ENCODE results near the gene RNF19B.
A peak's percentile ranks its signal among the peaks of the same experiment; 100 is the strongest.
"Not testable (repeated sequence)": the region's sequence is repeated elsewhere in the genome, so short reads cannot be mapped to it uniquely, and the experiment has no call there.

Gene RNF19B, protein sequence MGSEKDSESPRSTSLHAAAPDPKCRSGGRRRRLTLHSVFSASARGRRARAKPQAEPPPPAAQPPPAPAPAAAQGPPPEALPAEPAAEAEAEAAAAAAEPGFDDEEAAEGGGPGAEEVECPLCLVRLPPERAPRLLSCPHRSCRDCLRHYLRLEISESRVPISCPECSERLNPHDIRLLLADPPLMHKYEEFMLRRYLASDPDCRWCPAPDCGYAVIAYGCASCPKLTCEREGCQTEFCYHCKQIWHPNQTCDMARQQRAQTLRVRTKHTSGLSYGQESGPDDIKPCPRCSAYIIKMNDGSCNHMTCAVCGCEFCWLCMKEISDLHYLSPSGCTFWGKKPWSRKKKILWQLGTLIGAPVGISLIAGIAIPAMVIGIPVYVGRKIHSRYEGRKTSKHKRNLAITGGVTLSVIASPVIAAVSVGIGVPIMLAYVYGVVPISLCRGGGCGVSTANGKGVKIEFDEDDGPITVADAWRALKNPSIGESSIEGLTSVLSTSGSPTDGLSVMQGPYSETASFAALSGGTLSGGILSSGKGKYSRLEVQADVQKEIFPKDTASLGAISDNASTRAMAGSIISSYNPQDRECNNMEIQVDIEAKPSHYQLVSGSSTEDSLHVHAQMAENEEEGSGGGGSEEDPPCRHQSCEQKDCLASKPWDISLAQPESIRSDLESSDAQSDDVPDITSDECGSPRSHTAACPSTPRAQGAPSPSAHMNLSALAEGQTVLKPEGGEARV

DNA sequence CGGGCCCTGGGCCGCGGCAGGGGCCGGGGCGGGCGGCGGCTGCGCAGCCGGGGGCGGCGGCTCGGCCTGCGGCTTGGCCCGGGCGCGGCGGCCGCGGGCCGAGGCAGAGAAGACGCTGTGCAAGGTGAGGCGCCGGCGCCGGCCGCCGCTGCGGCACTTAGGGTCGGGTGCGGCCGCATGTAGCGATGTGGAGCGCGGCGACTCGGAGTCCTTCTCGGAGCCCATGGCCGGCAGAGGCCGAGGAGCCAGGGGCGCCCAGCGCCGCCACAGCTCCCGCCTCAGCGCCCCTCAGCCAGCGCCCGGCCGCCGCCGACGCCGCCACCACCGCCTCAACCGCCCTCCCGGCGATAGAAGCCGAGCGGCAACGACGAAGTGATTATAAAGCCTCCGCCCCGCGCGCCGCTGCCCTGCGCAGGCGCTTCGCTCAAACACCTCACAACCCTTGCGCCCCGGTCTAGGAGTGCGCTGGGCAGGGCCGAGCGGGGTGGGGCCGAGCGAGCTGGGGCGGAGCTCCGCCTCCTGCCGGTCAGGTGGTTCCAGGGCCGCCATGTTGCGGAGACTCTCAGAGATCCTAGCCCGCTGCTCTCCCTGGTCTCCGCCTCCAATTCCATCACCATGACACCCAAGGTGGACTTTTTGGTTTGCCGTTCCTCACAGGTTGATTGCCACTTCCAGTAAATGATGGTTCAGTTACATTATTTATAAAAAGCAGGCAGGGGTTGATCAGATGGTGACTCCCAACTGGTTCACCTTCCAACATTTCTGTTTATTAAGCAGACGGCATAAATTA, at the start of gene RNF19B:
TSS of gene RNF19B (minus strand) at position 349 of the 790 bp plus-strand sequence. CDS start at position 225, 124 bp downstream.
- DNase-seq = peak; percentile 98

DNA sequence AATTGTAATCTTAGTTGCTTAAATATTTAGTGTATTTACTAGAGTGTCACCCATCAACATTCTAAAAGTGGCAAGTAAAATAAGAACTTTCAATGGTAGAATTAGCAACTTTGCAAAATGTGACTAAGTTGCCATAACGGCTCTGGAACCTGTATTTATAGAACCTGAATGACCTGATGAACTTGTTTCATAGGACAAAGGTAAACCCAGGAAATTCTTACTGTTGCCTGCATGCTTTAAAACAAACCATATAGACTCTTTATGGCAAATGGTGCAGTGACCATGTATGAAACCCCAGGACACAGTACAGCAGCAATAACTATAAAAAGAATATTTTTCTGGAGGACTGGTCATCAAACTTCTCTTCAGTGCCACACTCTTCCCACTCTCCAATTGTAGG, 49.2 kb upstream of the RNF19B start:
- DNase-seq = no peak

DNA sequence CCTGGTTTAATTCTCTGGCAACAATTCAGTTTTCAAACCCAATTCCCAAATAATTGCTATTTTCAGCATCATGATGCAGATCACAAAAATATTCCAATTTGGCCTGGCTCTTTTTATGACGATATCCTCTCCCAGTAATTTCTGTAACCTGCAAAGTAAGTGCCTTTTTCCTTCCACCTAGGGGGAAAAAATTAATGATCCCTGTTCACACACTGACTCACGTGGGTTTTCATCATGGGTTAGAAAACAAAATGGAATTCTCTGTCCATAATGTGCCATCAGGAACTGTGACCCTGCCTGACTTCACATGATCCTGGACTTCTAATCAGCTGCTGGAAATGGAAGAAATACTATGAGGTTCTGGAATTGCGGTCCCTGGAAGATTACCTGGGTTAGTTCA, 47.6 kb upstream of the RNF19B start:
- no peak for DNase-seq

DNA sequence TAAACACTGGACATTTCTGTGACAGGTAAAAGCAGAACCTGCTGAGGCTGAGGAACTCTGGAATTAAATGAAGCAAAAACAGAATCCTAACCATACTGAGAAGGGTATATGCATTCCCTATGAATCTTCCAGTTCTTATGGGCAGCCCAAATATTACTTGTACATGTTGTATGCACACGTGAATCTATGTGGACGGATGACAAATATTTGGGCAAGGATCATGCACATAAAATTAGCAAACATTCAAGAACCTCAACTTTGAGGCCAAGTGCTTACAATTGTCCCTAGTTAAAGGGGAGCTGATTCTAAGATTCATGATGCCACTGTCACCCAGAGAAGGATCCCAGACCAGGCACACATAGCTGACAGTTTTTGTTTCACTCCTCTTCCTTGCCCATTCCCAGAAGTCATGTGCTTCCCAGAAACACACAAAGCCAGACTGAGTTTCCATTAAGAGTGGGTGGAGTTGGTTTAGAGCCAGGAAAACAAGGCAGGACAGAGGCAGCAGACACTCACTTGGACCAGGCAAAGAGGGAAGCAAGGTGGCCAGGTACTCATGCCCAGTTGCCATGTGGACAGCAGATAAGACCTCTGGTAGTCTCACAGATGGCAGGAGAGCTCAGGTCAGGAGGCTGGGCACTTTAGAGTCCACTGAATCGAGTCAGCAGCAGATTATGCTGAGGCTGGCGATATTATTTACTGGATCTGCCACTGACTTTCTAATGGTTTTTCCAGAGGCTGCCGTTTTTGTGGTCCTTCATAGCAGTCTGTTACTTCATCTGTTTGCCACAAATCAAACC, 46.5 kb upstream of the RNF19B start:
- DNase-seq = no peak

DNA sequence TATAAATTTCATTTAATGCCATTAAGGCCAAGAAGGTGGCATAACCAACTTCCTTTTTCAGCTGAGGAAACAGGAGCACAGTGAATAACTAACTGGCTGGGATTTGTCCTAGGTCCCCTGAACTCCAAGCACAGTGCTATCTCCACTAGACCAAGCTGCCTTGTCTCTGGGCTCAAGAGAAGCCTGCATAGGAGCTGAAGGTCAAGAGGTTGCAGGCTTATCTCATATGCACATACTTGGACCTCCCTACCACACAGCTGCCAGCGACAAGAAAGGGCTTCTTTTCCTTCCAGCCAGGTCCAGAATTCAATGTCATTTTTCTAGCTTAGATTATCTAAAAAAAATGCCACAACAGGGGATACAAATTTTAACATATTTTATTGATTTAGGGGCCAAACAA, 45.0 kb upstream of the RNF19B start:
- DNase-seq = peak; percentile 87

DNA sequence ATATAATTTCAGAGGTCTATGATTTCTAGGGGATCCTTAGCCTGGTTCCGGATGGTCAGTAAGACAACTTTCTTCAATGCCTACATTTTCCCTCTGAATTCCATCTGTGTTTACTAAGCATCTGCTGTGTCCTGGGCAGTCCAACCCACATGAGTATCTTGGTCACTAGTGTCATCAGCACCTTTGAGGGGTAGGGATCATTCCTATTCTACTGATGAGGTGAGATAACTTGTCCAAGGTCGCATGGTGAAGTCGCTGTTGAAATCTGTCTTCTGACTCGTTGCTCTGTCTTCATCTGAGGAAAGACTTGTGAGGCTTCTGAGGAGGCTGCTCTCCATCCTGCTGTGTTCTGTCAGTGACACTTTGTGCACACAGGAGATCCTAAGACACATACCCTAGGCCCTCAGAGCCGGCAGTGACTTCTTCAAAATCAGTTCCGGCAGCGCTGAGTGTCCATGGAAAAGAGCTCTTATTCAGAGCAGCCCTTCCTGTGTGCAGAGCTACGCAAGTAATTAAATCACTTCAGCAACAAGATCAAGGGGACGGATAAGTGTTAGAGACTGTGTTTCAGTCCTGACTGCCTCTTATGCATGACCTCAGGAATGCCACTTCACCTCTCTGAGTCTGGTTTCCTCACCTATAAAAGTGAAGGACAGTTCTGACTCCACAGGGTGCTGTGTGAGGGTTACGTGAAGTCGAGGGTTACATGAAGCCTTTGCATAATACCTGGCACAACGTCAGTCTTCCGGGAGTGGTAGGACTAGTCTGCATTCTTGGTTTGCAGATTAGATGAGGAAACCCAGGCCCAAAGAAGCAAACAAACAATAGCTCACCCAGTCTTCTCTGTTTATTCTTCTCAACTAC, 43.7 kb upstream of the RNF19B start:
- DNase-seq = no peak

DNA sequence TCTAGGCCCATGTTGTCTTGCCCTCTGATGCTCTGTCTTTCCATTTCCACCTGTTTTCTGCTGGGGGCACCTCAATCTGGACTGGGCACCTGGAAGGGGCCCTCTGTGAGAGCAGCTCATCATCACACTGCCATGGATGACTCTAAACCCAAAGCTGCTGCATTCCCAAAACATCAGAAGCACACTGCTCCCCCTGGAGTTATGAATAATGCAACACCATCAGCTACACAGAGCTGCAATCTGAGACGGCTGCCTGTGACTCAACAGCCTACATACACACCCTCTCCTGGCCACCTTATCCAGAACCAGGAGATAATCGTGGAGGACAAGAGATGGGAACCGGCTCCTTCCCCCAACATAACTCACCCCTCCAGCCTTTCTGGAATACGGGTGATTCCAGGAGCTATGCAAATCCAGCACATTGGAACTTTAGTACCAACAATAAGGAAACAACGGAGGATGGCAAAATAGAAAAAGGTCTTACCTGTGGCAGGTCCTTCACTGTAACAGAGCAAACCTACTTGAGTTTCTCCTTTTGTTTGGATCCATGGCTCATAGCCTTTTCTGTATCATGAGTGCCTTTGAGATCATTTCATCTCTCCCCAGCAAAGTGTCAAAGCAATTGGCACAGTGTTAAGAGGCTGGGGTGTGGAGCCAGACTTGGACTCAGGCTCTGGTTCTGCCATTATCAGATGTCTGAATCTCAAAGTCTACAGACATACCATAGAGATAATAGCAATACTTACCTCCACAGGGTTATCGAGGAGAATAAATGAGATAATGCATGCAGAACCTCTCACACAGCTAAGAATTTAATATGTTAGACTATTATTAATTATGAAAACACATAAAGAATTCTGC, 42.8 kb upstream of the RNF19B start:
- DNase-seq = peak; percentile 58

DNA sequence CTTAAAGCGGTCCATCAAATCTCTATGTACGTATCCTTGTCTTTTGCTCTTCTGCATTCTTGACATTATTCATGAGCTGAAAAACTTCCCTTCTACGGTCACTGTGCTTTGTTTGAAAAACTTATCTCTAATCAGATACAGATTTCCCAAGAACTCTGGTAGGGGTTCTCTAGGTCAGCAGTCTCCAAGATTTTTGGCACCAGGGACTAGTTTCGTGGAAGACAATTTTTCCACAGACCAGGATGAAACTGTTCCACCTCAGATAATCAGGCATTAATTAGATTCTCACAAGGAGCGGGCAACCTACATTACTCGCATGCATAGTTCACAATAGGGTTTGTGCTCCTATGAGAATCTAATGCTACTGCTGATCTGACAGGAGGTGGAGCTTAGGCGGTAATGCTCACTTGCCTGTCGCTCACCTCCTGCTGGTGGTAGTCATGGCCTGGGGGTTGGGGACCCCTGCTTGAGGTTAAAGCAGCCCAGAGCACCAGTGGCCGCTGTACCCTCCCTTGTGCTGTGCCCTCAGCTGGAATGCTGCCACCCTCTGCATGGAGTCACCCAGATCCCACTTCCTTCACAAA, 41.3 kb upstream of the RNF19B start:
- DNase-seq = no peak

DNA sequence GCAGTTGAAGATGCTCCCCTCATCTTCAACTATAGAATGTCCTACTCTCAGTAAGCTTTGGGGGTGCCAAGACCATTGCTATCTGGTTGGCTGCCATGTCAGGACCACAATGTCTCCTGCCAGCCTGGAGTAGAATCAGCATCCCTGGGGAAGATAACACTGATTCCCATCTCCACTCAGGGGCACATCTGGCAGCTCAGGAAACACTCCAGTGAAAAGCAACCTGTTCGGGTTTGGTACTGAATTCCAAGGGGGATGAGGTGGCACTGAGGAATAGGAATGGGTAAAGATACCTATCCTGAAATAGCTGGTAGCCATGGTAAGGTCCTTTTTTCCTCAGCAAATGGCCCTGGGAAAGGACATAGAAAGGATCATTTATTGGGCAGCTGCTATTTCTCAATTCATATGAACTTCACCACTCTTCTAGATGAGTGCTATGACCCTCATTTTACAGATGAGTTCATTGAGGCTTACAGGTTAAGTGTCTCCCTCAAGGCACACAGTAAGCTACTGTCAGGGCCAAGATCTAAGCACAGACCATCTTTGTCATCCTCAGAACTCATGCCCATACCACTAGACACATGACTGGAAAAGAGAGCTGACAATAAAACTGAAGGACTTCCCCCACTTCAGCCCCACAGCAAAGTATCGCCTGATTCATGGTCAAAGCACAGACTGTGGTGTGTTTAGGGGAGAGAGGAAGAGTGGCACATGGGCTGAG, 40.7 kb upstream of the RNF19B start:
- DNase-seq = no peak

DNA sequence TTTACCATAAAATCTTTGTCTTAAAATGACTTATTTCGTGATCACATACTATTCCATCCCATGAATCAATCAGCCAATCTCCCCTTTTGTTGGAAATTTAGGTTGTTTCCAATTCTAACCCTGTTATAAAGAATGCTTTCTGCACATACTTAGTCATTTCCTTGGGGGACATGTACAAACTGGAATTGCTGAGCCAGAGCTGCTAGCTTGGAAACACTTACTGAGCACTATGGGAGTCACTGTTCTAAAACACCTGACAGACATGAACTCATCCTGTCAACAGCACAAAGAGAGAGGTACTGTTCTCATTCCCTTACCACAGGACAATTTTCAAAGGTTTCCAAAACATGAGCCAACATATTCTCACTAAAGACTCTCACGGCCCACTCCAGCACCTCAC, 40.0 kb upstream of the RNF19B start:
- no peak for DNase-seq

DNA sequence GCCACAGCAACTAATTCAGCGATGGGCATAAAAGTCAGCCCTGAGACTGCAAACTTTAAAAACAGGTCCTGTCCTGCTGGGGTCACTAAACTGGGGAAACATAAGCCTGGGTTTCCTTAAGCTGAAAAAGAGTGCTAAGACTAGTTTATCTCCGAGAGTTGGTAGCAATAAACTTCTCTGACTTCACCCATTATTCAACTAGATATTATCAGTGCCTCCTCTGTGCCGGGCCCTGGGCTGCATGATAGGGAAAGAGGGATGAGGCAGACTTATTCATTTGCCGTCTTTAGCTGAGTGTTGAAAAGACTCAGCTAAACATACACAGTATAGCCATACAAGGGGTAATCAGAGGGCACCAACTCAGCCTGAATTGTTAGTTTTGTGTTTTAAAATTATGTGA, 39.0 kb upstream of the RNF19B start:
- DNase-seq = no peak

DNA sequence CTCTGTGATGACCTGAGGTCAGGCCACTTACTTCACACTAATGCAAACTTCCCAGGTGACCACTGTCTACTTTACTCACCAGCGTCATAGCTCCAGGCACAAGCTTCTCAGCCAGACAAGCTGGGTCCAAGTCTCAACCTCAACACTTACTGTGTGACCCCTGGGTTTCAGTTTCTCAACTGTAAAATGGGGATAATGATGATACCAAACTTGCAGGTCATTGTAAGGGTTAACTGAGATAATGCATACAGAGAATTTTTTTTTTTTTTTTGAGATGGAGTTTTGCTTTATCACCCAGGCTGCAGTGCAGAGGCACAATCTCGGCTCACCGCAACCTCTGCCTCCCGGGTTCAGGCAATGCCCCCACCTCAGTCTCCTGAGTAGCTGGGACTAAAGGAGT, 37.4 kb upstream of the RNF19B start:
- no peak for DNase-seq

DNA sequence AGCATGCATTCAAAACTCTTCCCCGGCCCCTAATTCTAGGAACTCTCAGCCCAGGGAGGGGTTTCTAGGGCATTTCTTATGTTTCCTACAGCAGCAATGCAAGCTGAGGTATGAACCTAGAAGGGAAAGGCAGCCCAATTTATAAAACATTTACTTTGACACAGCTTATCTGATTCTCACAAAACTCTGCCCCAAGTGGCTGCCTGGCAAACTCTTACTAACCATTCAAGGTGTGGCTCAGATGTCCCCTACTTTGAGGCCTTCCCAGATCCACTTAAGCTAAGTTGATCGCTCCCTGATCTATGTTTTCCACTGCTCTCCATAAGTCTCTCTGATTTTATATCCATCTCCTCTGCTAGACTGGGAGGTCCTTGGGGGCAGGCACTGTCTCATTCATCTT, 36.7 kb upstream of the RNF19B start:
- DNase-seq = peak; percentile 49

DNA sequence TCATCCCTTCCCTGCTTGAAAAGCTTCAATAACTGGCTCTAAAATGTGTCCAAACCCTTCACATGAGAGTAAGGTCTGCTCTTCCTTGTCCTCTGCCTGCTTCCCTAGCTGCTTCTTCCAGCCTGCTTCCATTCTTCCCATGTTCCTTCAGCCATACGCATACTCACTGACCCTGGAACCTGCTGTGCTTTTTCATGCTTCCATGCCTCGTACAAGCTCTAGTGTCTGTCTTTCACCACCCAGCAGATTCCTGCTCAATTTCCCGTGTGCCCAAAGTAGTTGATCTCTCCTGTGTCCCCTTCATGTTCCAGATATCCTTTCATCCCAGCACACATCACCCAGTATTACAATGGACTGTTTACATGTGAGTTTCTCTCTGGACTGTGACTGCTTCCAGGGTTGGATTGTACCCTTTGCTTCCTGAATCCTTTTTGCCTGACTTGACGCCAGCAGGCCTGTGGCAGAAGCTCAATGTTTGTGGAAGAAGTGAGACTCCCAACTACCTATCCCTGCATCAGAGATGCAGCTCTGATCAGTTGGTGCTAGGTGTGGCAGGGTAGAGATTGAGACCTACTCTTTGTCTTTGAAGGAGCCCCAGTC, 35.9 kb upstream of the RNF19B start:
- no peak for DNase-seq

DNA sequence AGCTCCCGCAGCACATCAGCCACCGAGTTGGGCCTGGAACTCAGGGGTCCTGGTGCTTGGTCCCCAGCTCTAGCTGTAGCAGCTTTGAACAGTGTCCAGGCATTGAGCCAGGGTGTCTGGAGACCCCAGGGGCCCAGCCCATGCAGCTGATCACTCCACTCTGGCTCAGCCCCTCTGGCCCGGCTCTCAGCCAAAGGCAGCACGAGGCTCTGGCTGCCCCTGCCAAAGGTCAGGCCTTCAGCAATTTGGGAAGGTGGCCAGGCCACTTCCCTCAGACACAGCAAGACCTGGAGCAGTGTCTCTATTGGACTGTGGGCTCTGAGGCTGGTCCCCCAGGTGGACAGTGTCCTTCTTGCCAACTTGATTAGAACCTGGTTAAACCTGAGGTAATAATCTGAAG, 34.4 kb upstream of the RNF19B start:
- DNase-seq = no peak

DNA sequence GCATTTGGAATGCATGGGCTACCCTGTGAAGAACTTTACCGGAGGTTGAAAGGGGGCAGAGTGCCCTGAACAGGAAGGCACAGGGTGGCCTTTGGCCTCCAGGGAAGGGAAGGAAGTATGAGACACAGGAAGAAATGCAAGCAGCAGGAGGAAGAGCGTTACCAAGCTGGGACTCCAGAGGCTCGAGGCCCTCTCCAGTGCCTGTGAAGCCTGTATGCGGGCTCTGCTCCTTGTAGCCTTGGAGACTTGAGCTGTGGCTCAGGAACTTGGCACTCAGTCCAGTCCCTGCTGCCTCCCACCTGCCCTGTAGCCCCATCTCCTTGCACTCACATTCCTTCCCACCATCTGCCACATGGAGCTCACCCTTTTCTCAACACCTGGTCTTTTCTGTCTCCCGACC, 33.5 kb upstream of the RNF19B start:
- no peak for DNase-seq

DNA sequence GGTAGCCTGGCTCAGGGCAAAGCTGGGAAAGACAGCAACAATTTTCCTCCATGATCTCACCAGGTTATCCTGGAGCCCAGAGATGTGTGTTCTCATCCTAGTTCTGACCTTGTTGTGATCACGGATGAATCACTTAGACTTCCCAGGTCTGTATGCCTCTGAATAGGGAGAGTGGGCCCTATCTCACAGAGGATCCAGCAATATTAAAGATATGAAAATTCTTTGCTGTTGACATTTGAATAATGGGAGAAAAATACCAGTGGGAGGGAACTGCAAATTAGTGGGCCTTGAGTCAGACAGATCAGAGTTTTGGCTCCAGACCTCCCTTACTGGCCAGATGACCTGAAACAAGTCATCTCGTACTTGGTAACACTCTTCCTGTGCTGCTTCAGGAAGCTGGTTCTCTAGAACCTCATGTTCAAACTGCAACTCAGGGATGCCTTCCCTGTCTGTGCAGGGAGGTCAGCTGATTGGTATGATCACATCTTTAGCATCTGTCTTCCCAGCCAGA, 32.8 kb upstream of the RNF19B start:
- DNase-seq = no peak

DNA sequence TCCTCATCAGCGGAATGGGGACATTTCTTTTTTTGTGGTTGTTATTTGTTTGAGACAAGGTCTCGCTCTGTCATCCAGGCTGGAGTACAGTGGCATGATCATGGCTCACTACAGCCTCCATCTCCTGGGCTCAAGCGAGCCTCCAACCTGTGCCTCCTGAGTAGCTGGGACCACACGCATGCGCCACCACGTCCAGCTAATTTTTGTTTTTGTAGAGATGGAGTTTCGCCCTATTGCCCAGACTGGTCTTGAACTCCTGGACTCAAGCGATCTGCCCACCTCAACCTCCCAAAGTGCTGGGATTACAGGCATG, 28.7 kb upstream of the RNF19B start:
- DNase-seq = not testable (repeated sequence)

Measured in hematopoietic multipotent progenitor cell treated with erythropoietin and hydrocortisone succinate and interleukin-3 and kit ligand, for 4 days (in vitro differentiated cells).